ENCODE results near the gene RTN3.
"Not testable (repeated sequence)": the region's sequence is repeated elsewhere in the genome, so short reads cannot be mapped to it uniquely, and the experiment has no call there.

- TF ChIP-seq, protein P1, sequence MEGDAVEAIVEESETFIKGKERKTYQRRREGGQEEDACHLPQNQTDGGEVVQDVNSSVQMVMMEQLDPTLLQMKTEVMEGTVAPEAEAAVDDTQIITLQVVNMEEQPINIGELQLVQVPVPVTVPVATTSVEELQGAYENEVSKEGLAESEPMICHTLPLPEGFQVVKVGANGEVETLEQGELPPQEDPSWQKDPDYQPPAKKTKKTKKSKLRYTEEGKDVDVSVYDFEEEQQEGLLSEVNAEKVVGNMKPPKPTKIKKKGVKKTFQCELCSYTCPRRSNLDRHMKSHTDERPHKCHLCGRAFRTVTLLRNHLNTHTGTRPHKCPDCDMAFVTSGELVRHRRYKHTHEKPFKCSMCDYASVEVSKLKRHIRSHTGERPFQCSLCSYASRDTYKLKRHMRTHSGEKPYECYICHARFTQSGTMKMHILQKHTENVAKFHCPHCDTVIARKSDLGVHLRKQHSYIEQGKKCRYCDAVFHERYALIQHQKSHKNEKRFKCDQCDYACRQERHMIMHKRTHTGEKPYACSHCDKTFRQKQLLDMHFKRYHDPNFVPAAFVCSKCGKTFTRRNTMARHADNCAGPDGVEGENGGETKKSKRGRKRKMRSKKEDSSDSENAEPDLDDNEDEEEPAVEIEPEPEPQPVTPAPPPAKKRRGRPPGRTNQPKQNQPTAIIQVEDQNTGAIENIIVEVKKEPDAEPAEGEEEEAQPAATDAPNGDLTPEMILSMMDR (IDR thresholded peaks at IDR 0.05; ENCODE audit: insufficient read depth, low read length, poor library complexity, severe bottlenecking), result not testable (repeated sequence)
- not testable (repeated sequence) for TF ChIP-seq EZH2phosphoT487 (conservative IDR thresholded peaks at IDR 0.05; ENCODE audit: low read length)
Observed at GRCh38 chr11:63638436-63638835, 42.9 kb upstream of the RTN3 start.

Data from SU-DHL-6 (cell line).